Measurements from ENCODE around the gene NYAP2. TPM values are rescaled to one million over a fixed set of nuclear protein-coding genes. Genes with fewer than 3 reads are reported as not detected.

Gene NYAP2
- total and polyA plus RNA-seq, 2 of the 4 experiments (the other 2 are of a cell fraction), result not detected

DNA sequence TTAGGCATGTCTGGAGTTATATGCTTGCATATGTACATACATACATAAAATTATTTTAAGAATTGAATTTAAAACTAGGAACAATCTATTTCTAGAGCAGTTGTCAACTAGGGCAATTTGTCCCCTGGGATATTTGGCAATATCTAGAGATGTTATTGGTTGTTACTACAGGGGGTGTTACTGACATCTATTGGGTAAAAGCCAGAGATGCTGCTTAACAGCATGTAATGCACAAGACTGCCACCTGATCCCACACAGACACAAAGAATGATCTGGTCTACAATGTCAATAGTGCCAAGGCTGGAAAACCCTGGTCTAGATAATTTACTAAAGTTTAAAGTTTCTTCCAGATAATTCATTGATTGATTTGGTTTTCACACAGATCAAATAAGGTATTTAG is 185.3 kb downstream of the NYAP2 start:
- ATAC-seq (ENCODE audit: low read depth) (no peak), DNase-seq (no peak)
- H3K79me1 ChIP-seq (ENCODE audit: low read depth in 1 of 2, low read length in 2 of 2), result no peaks in the 10 kb centered on the region
- no TSS peak for BruUV-seq (replicated peaks)
- no peaks in the 10 kb centered on the region for H4K20me1 ChIP-seq (ENCODE audit: insufficient read depth, low read length)
- no peak overlapping the region for H2AK5ac ChIP-seq (ENCODE audit: low read depth, low read length)
- intact Hi-C loops (cut with micrococcal nuclease) (no loop called here), dilution Hi-C loops (cut with HindIII; ENCODE audit: low sequenced_read_pairs, unreplicated experiment) (no loop called here), in situ Hi-C loops (cut with MboI; ENCODE audit: low sequenced_read_pairs) (no loop called here)
- no peak overlapping the region for H2BK20ac ChIP-seq (ENCODE audit: low read depth, low read length)
- no peaks in the 10 kb centered on the region for H3K27me3 ChIP-seq (ENCODE audit: control insufficient read depth, insufficient read depth, low read length)
- H2AFZ ChIP-seq (replicated peaks; ENCODE audit: low read length, poor library complexity), result no peak overlapping the region
- H3K9me3 ChIP-seq (ENCODE audit: control insufficient read depth, insufficient read depth, low read length), result no peaks in the 10 kb centered on the region
- no peak overlapping the region for H3K23ac ChIP-seq (ENCODE audit: low read depth, low read length)
- H2BK120ac ChIP-seq (ENCODE audit: low read depth, low read length), result no peak overlapping the region
- no peak overlapping the region for H2BK15ac ChIP-seq (ENCODE audit: low read depth, low read length)
- H3K4me3 ChIP-seq (ENCODE audit: insufficient read depth, low read depth, low read length), result no peak overlapping the region
- POLR2A ChIA-PET (ENCODE audit: unreplicated experiment), result no interaction called here
- no peak overlapping the region for H3K56ac ChIP-seq (ENCODE audit: extremely low read depth, insufficient read depth, low read length)
- no peak overlapping the region for H3K14ac ChIP-seq (replicated peaks; ENCODE audit: low read depth, low read length)
- no peak overlapping the region for H3K4me2 ChIP-seq (ENCODE audit: low read depth, low read length)
- no peak overlapping the region for H4K8ac ChIP-seq (ENCODE audit: low read depth in 2 of 2, low read length in 2 of 2)
- H3K27ac ChIP-seq (ENCODE audit: insufficient read depth, low read length), result no peak overlapping the region
- H4K91ac ChIP-seq (ENCODE audit: insufficient read depth, low read depth, low read length), result no peak overlapping the region
- TF ChIP-seq, protein P1, sequence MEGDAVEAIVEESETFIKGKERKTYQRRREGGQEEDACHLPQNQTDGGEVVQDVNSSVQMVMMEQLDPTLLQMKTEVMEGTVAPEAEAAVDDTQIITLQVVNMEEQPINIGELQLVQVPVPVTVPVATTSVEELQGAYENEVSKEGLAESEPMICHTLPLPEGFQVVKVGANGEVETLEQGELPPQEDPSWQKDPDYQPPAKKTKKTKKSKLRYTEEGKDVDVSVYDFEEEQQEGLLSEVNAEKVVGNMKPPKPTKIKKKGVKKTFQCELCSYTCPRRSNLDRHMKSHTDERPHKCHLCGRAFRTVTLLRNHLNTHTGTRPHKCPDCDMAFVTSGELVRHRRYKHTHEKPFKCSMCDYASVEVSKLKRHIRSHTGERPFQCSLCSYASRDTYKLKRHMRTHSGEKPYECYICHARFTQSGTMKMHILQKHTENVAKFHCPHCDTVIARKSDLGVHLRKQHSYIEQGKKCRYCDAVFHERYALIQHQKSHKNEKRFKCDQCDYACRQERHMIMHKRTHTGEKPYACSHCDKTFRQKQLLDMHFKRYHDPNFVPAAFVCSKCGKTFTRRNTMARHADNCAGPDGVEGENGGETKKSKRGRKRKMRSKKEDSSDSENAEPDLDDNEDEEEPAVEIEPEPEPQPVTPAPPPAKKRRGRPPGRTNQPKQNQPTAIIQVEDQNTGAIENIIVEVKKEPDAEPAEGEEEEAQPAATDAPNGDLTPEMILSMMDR (conservative IDR thresholded peaks at IDR 0.05; ENCODE audit: low read depth, low read length), result no peak
- TF ChIP-seq BHLHE40 (IDR thresholded peaks at IDR 0.05; ENCODE audit: low read depth, low read length) (no peak), FOS (IDR thresholded peaks at IDR 0.05; ENCODE audit: low read depth, low read length) (no peak), MXI1 (IDR thresholded peaks at IDR 0.05; ENCODE audit: borderline replicate concordance, low read depth, low read length) (no peak), NFE2L2 (IDR thresholded peaks at IDR 0.05; ENCODE audit: low read depth, low read length) (no peak), SMC3 (IDR thresholded peaks at IDR 0.05; ENCODE audit: low read depth, low read length) (no peak), RCOR1 (IDR thresholded peaks at IDR 0.05; ENCODE audit: insufficient replicate concordance, low read length) (no peak), MAZ (IDR thresholded peaks at IDR 0.05; ENCODE audit: borderline replicate concordance, low read depth, low read length) (no peak), MAFK (IDR thresholded peaks at IDR 0.05; ENCODE audit: low read depth, low read length) (no peak), CEBPB (IDR thresholded peaks at IDR 0.05; ENCODE audit: low read depth, low read length) (no peak), RAD21 (IDR thresholded peaks at IDR 0.05; ENCODE audit: low read length) (no peak), RFX5 (IDR thresholded peaks at IDR 0.05; ENCODE audit: low read depth, low read length) (no peak), CHD1 (IDR thresholded peaks at IDR 0.05; ENCODE audit: low read depth, low read length) (no peak), POLR2A (IDR thresholded peaks at IDR 0.05; ENCODE audit: low read depth, low read length) (no peak)
- TF ChIP-seq, protein P2, sequence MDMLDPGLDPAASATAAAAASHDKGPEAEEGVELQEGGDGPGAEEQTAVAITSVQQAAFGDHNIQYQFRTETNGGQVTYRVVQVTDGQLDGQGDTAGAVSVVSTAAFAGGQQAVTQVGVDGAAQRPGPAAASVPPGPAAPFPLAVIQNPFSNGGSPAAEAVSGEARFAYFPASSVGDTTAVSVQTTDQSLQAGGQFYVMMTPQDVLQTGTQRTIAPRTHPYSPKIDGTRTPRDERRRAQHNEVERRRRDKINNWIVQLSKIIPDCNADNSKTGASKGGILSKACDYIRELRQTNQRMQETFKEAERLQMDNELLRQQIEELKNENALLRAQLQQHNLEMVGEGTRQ (IDR thresholded peaks at IDR 0.05; ENCODE audit: low read depth, low read length), result no peak
- TF ChIP-seq, protein P3, sequence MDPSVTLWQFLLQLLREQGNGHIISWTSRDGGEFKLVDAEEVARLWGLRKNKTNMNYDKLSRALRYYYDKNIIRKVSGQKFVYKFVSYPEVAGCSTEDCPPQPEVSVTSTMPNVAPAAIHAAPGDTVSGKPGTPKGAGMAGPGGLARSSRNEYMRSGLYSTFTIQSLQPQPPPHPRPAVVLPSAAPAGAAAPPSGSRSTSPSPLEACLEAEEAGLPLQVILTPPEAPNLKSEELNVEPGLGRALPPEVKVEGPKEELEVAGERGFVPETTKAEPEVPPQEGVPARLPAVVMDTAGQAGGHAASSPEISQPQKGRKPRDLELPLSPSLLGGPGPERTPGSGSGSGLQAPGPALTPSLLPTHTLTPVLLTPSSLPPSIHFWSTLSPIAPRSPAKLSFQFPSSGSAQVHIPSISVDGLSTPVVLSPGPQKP (IDR thresholded peaks at IDR 0.05; ENCODE audit: borderline replicate concordance, low read depth, low read length), result no peak
- H3K9me1 ChIP-seq (ENCODE audit: insufficient read depth, low read length), result no peaks in the 10 kb centered on the region
- H2AK9ac ChIP-seq (replicated peaks; ENCODE audit: low read depth, low read length, poor library complexity), result no peak overlapping the region
- H3K18ac ChIP-seq (ENCODE audit: low read depth, low read length), result no peak overlapping the region
- CTCF ChIA-PET, result no interaction called here
- H3K36me3 ChIP-seq (ENCODE audit: control insufficient read depth, insufficient read depth, low read length), result no peaks in the 10 kb centered on the region
- H2BK5ac ChIP-seq (ENCODE audit: low read depth, low read length, poor library complexity, severe bottlenecking), result no peak overlapping the region
- no peak overlapping the region for H3K4ac ChIP-seq (ENCODE audit: low read depth, low read length)
- H3K4me1 ChIP-seq (ENCODE audit: control insufficient read depth, insufficient read depth, low read length), result no peaks in the 10 kb centered on the region
- H4K5ac ChIP-seq (ENCODE audit: low read depth, low read length), result no peak overlapping the region
- H3K9ac ChIP-seq (ENCODE audit: low read depth, low read length), result no peak overlapping the region
